Lung (tissue), 12 donors: ENCODE measurements around the gene KCTD14. TPM values are rescaled to one million over a fixed set of nuclear protein-coding genes. Genes with fewer than 3 reads are reported as not detected.

Source experiments
- ATAC-seq: fragments of 200-7000 bp; cut with Tn5 transposase; one replicate; pipeline ENCODE4 v1.9.1; 2020; ENCODE audit warnings: moderate number of reproducible peaks; ENCODE audit not compliant: insufficient read depth, low FRiP score
- DNase-seq, 3 donors: peaks; one replicate each; pipeline ENCODE4 v3.0.0-alpha.2; 2013 to 2017
- H3K27ac ChIP-seq, 2 donors: one replicate each; pipeline ENCODE4 v1.5.1; 2013; ENCODE audit warnings: mild to moderate bottlenecking in 2 of 2, moderate library complexity in 2 of 2, control low read depth in 1 of 2, inconsistent platforms in 1 of 2, low read depth in 1 of 2, low read length in 1 of 2
- H3K27me3 ChIP-seq, 3 donors: one replicate each; pipeline ENCODE4 v1.5.1; 2013; ENCODE audit warnings: low read length in 2 of 3; ENCODE audit not compliant: control insufficient read depth in 3 of 3, insufficient read depth in 3 of 3
- H3K36me3 ChIP-seq, 4 donors: one replicate each; pipeline ENCODE4 v1.5.1; 2013; ENCODE audit warnings: low read length in 4 of 4, mild to moderate bottlenecking in 1 of 4, moderate library complexity in 1 of 4; ENCODE audit not compliant: control insufficient read depth in 4 of 4, insufficient read depth in 4 of 4
- H3K4me1 ChIP-seq, 5 donors: one replicate each; pipeline ENCODE4 v1.5.1; 2013; ENCODE audit warnings: low read length in 5 of 5, mild to moderate bottlenecking in 2 of 5, moderate library complexity in 1 of 5; ENCODE audit not compliant: control insufficient read depth in 5 of 5, insufficient read depth in 5 of 5
- H3K4me3 ChIP-seq: one replicate; pipeline ENCODE4 v1.5.1; 2013; ENCODE audit warnings: mild to moderate bottlenecking, control low read depth, moderate library complexity
- H3K9ac ChIP-seq, 2 donors: one replicate each; pipeline ENCODE4 v1.5.1; 2013; ENCODE audit warnings: low read length in 2 of 2, control low read depth in 1 of 2; ENCODE audit not compliant: insufficient read depth in 1 of 2
- H3K9me3 ChIP-seq, 4 donors: one replicate each; pipeline ENCODE4 v1.5.1; 2013; ENCODE audit warnings: low read length in 3 of 4, mild to moderate bottlenecking in 1 of 4, moderate library complexity in 1 of 4; ENCODE audit not compliant: control insufficient read depth in 4 of 4, insufficient read depth in 3 of 4
- CTCF ChIP-seq: IDR thresholded peaks from 2 replicates; pipeline ENCODE4 v1.5.1; 2012; ENCODE audit warnings: mild to moderate bottlenecking; ENCODE audit errors: control extremely low read depth, extremely low read depth
- WGBS, 2 donors: extraction: QIAGEN DNeasy Blood & Tissue Kit; methylation state at CpG; one replicate each; pipeline ENCODE4 v1.1.7; 2013; 5-methylcytosine and 5-hydroxymethylcytosine counted together
- polyA plus RNA-seq, 2 donors: library from polyadenylated mRNA; stranded (reverse); fragments of 200-250 nt; gene quantifications; one replicate each; pipeline ENCODE4 v1.2.1, GENCODE V29; 2013
- total RNA-seq, 2 donors: library from RNA; depleted of rRNA in 1 of 2; stranded (reverse); fragments of >200 nt in 1 of 2; gene quantifications; one replicate each; pipeline ENCODE4 v1.2.1, GENCODE V29; 2014 to 2021
- donor health status: control.
- donor health status: control.
- donor health status: Bipolar disorder and iron deficiency.
- donor health status: healthy.
- donor health status: DM: yes; HTN: yes; CAD: no.

KCTD14 gene
- total and polyA plus RNA-seq, 4 donors: 6.4 to 24.0 (median 18.0) TPM

DNA sequence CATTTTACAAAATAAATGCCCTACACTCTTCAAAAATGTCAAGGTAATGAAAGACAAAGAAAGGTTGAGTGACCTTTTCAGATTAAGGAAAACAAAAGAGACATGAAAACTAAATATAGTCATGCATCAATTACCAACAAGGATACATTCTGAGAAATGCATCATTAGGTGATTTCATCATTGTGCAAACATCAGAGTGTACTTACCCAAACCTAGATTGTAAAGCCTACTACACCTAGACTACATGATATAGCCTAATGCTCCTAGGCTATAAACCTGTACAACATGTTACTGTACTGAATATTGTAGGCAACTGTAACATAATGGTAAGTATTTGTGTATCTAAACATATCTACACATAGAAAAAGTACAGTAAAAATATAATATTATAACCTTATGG lies 55.3 kb downstream of the KCTD14 start:
- no peak overlapping the region for H3K27ac ChIP-seq
- H3K36me3 ChIP-seq: peaks cover 0 to 14% (median 7%) of the 10 kb centered on the region in 4 donors
- H3K9me3 ChIP-seq: no peaks in the 10 kb centered on the region
- no peak overlapping the region for H3K4me3 ChIP-seq
- H3K9ac ChIP-seq: no peak overlapping the region
- no peak for ATAC-seq
- no peak for TF ChIP-seq CTCF
- no peaks in the 10 kb centered on the region for H3K27me3 ChIP-seq
- H3K4me1 ChIP-seq: no peaks in the 10 kb centered on the region
- no peak for DNase-seq

GRCh38 chr11:77967121-77967520 lies 56.0 kb downstream of the KCTD14 start:
- no peak overlapping the region for H3K9ac ChIP-seq
- H3K4me1 ChIP-seq: no peaks in the 10 kb centered on the region
- no peaks in the 10 kb centered on the region for H3K9me3 ChIP-seq
- no peak for TF ChIP-seq CTCF
- ATAC-seq (no peak), DNase-seq (no peak)
- no peak overlapping the region for H3K27ac ChIP-seq
- 96 to 100% methylated on average over 2 of the region's 2 CpGs for WGBS, 2 donors
- peaks cover 0 to 14% (median 7%) of the 10 kb centered on the region in 4 donors for H3K36me3 ChIP-seq
- no peak overlapping the region for H3K4me3 ChIP-seq
- no peaks in the 10 kb centered on the region for H3K27me3 ChIP-seq

DNA sequence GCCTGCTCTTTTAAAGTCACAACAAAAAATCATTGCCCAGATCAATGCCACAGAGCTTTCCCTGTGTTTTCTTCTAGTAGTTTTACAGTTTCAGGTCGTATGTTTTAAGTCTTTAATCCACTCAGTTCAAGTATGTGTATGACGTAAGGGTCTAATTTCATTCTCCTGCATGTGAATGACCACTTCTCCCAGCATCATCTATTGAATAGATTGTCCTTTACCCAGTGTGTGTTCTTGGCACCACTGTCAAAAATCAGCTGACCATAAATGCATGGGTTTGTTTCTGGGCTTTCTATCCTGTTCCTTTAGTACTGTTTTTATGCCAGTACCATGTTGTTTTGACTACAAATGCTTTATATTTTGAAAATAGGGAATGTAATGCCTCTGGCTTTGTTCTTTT lies 56.7 kb downstream of the KCTD14 start:
- 89 to 92% methylated on average over 2 of the region's 2 CpGs for WGBS, 2 donors
- ATAC-seq (no peak), DNase-seq (no peak)
- H3K36me3 ChIP-seq: peaks cover 0 to 14% (median 7%) of the 10 kb centered on the region in 4 donors
- no peak overlapping the region for H3K4me3 ChIP-seq
- H3K27me3 ChIP-seq: no peaks in the 10 kb centered on the region
- TF ChIP-seq CTCF: no peak
- no peaks in the 10 kb centered on the region for H3K4me1 ChIP-seq
- H3K27ac ChIP-seq: no peak overlapping the region
- H3K9ac ChIP-seq: no peak overlapping the region
- no peaks in the 10 kb centered on the region for H3K9me3 ChIP-seq

Other genes with a start within 250 kb of the KCTD14 start
- gene RSF1, start 202.6 kb downstream of the KCTD14 start, total RNA-seq: 100 to 1,000 TPM in 1 of 2 donors, 10 to 100 TPM in 1; 47.3 to 110 TPM
- 10 to 100 TPM in 1 of 2 donors, 1 to 10 TPM in 1; 9.8 to 11.0 TPM for gene RSF1, start 202.6 kb downstream of the KCTD14 start, polyA plus RNA-seq
- 10 to 100 TPM; 28.5 to 29.4 TPM for gene AAMDC, start 202.1 kb downstream of the KCTD14 start, total RNA-seq
- 10 to 100 TPM; 26.2 to 77.9 TPM for gene AAMDC, start 202.1 kb downstream of the KCTD14 start, polyA plus RNA-seq
- 10 to 100 TPM; 29.3 to 56.2 TPM for gene INTS4, start 28.6 kb downstream of the KCTD14 start, total RNA-seq
- gene INTS4, start 28.6 kb downstream of the KCTD14 start, polyA plus RNA-seq: 10 to 100 TPM; 15.8 to 16.4 TPM
- not detected for gene THRSP, start 40.6 kb upstream of the KCTD14 start, total RNA-seq
- gene THRSP, start 40.6 kb upstream of the KCTD14 start, polyA plus RNA-seq: under 1 TPM; 0.03 to 0.12 TPM
- gene NDUFC2, start 56.6 kb upstream of the KCTD14 start, total RNA-seq: 100 to 1,000 TPM in 1 of 2 donors, 10 to 100 TPM in 1; 55.7 to 190 TPM
- 100 to 1,000 TPM; 160 to 182 TPM for gene NDUFC2, start 56.6 kb upstream of the KCTD14 start, polyA plus RNA-seq
- 10 to 100 TPM; 34.8 to 36.2 TPM for gene ALG8, start 116.3 kb upstream of the KCTD14 start, total RNA-seq
- 10 to 100 TPM; 25.1 to 62.8 TPM for gene ALG8, start 116.3 kb upstream of the KCTD14 start, polyA plus RNA-seq
- 10 to 100 TPM in 1 of 2 donors, 1 to 10 TPM in 1; 8.9 to 10.8 TPM for gene KCTD21, start 165.3 kb upstream of the KCTD14 start, total RNA-seq
- 1 to 10 TPM; 4.1 to 6.1 TPM for gene KCTD21, start 165.3 kb upstream of the KCTD14 start, polyA plus RNA-seq
- 1 to 10 TPM; 4.9 to 9.6 TPM for gene USP35, start 165.6 kb upstream of the KCTD14 start, total RNA-seq
- 1 to 10 TPM; 4.9 to 6.2 TPM for gene USP35, start 165.6 kb upstream of the KCTD14 start, polyA plus RNA-seq